BE2C (cell line): ENCODE measurements around the gene WDR37.
"Not testable (repeated sequence)": the region's sequence is repeated elsewhere in the genome, so short reads cannot be mapped to it uniquely, and the experiment has no call there.

Experiments
- DNase-seq: peaks from one replicate; pipeline ENCODE4 v3.0.0-alpha.2; 2020
- H3K27me3 ChIP-seq: fragments of 250-450 bp; sonication (Bioruptor Pico); 2 replicates; pipeline ENCODE4 v1.5.1; 2020; ENCODE audit warnings: mild to moderate bottlenecking
- H3K36me3 ChIP-seq: fragments of 250-450 bp; sonication (Bioruptor Pico); 2 replicates; pipeline ENCODE4 v1.5.1; 2020; ENCODE audit warnings: mild to moderate bottlenecking
- H3K4me1 ChIP-seq: fragments of 250-450 bp; sonication (Bioruptor Pico); 2 replicates; pipeline ENCODE4 v1.5.1; 2020
- H3K4me3 ChIP-seq: 2 replicates; pipeline ENCODE4 v1.5.1; 2011; ENCODE audit warnings: low read depth, low read length
- H3K9me3 ChIP-seq: fragments of 250-450 bp; sonication (Bioruptor Pico); 2 replicates; pipeline ENCODE4 v1.5.1; 2020
- TF ChIP-seq, protein P1 (sequence below): IDR thresholded peaks from 2 replicates; pipeline ENCODE4 v1.5.1; 2012; ENCODE audit warnings: mild to moderate bottlenecking, low read depth, low read length

Gene WDR37

DNA sequence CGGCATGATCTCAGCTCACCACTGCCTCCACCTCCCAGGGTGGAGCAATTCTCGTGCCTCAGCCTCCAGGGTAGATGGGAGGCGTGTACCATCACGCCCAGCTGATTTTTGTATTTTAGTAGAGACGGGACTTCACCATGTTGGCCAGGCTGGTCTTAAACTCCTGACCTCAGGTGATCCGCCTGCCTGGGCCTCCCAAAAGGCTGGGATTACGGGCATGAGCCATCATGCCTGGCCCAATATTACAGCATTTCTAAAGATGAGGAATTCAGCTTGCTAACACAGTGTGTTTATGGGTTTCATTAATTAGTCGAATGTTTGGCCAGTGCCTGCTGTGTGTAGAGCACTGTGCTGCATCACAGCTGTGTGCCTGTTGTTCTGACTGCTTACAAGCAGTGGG lies 3.7 kb downstream of the WDR37 start:
- H3K9me3 ChIP-seq, result no peaks in the 10 kb centered on the region
- no peaks in the 10 kb centered on the region for H3K4me1 ChIP-seq
- DNase-seq, result no peak
- TF ChIP-seq, protein P1, sequence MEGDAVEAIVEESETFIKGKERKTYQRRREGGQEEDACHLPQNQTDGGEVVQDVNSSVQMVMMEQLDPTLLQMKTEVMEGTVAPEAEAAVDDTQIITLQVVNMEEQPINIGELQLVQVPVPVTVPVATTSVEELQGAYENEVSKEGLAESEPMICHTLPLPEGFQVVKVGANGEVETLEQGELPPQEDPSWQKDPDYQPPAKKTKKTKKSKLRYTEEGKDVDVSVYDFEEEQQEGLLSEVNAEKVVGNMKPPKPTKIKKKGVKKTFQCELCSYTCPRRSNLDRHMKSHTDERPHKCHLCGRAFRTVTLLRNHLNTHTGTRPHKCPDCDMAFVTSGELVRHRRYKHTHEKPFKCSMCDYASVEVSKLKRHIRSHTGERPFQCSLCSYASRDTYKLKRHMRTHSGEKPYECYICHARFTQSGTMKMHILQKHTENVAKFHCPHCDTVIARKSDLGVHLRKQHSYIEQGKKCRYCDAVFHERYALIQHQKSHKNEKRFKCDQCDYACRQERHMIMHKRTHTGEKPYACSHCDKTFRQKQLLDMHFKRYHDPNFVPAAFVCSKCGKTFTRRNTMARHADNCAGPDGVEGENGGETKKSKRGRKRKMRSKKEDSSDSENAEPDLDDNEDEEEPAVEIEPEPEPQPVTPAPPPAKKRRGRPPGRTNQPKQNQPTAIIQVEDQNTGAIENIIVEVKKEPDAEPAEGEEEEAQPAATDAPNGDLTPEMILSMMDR, result no peak
- 0 out of 2 replicates have a peak, but pooled peaks cover 2% of the 10 kb centered on the region for H3K36me3 ChIP-seq
- no peak overlapping the region for H3K4me3 ChIP-seq
- no peaks in the 10 kb centered on the region for H3K27me3 ChIP-seq

DNA sequence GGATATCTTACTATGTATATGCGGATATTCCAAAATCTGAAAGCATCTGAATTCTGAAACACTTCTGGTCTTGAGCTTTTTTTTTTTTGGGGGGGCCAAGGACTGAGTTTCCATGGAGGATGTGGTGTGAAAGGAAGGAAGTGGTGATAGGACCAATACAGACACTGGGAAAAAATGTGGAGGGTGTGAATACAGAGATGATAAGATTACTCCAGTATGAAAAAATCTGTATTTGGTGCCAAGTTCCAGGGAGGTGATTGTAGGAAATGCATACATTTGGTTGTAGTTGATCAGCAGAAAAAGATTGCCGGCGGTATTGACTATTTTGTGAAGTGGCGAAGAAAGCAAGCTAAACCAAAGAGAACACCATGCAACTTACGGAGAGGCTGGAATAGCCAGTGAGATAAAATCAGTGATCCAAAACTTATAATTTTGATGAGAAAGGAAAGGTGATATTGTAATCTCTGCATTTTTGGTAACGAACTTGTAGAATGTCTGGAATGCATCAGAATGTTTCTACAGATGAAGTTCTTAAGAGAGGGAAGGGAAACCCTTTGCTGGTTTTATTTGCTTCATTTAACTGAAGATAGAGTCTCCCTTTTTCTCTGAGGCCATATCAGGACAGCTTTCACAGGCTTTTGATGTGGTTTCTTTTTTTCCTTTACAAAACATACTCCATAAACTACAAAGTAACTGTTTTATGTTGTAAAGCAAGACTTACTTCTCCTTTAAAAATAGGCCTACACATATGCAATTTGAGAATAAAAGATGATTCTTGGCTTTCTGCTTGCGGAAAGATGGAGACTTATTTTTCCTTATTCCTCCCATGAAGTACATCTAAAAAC lies 6.0 kb downstream of the WDR37 start:
- H3K9me3 ChIP-seq, result no peaks in the 10 kb centered on the region
- no peak for DNase-seq
- TF ChIP-seq, protein P1, result no peak
- H3K4me1 ChIP-seq, result no peaks in the 10 kb centered on the region
- H3K36me3 ChIP-seq, result no peaks in the 10 kb centered on the region
- H3K4me3 ChIP-seq, result no peak overlapping the region
- H3K27me3 ChIP-seq, result no peaks in the 10 kb centered on the region

DNA sequence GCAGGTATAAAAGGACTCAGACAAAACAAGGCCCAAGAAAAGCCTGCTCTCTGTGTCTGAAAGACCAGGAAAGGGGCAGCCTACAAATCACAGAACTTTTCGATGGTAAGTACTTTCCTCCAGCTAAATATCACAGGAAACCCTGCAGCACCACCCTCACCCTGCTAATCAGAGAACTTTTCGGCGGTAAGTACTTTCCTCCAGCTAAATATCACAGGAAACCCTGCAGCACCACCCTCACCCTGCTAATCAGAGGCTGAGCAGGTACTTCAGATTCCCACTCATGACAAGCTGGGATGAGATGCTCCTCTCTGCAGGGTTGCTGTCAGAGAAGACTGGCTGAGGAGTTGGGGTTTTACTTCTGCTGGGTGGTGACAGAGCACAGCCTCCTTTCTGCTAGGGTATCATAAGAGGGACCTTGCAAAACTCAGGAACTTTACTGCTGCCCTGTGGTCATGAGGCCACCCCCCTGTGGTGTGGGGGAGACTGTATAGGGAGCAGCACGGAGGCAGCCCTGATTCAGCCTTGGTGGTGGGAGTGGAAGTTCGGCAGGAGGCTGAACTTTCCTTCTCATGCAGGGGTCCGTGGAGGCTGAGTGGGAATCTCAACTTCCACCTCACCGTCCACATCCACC lies 7.2 kb downstream of the WDR37 start:
- H3K4me1 ChIP-seq, result no peaks in the 10 kb centered on the region
- TF ChIP-seq, protein P1, result no peak
- H3K27me3 ChIP-seq, result no peaks in the 10 kb centered on the region
- DNase-seq, result no peak
- H3K4me3 ChIP-seq, result no peak overlapping the region
- no peaks in the 10 kb centered on the region for H3K36me3 ChIP-seq
- no peaks in the 10 kb centered on the region for H3K9me3 ChIP-seq

DNA sequence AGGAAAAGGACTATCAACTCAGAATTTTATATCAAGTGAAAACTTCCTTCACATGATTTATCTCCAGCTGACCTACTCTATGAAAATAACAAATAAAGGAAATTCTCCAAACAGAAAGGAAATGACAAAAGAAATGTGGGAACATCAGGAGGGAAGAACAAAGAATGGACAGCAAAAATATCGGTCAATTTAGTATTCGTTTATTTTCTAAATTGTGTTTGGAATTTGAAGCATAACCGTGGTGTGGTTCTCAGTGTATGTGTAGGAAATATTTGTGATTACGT lies 8.7 kb downstream of the WDR37 start:
- TF ChIP-seq, protein P1, result no peak
- Histone ChIP-seq H3K36me3 (no peaks in the 10 kb centered on the region), H3K9me3 (no peaks in the 10 kb centered on the region), H3K4me3 (no peak overlapping the region), H3K27me3 (no peaks in the 10 kb centered on the region), H3K4me1 (no peaks in the 10 kb centered on the region)
- DNase-seq, result no peak

DNA sequence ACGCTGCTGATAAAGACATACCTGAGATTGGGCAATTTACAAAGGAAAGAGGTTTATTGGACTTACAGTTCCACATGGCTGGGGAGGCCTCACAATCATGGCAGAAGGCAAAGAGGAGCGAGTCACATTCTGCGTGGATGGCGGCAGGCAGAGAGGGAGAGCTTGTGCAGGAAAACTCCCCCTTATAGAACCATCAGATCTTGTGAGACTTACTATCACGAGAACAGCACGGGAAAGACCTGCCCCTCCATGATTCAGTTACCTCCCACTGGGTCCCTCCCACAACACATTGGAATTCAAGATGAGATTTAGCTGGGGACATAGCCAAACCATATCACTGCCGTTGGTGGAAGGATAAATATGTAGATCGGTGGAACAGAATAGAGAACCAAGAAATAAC lies 10.5 kb downstream of the WDR37 start:
- not testable (repeated sequence) for H3K4me1 ChIP-seq, H3K9me3 ChIP-seq, DNase-seq

DNA sequence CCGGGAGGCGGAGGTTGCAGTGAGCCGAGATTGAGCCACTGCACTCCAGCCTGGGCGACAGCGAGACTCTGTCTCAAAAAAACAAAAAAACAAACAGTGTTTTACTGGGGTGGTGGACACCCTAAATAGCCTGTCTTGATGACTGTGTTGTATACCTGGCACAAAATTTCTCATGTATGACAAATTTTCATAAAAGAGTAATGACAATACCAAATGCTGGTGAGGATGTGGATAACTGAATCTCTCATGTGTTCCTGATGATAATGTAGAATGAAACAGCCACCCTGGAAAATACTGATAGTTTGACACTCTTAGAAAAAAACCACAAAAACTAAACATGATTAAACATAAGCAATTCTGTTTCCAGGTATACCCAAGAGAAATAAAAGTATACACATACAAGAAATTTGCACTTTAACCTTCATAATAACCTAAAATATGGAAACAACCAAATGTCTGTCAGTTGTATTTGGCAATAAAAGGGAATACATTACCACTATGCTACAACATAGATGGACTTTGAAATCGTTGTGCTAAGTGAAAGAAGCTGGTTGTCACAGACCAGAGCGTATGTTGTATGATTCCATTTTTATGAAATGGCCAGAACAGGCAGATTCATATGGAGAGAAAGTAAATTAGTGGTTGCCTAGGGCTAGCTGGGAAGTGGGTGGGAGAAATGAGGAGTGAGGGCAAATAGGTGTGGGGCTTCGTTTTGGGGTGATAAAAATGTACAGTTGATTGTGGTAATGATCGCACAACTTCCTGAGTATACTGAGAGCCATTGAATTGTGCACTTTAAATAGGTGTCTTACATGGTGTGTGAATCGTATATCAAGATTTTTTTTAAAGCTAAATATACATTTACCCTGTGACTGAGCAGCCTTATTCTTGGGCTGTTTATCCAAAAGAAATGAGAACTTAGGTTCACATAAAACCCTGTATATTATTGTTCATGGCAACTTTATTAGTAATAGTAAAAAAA lies 12.5 kb downstream of the WDR37 start:
- Histone ChIP-seq H3K9me3 (no peaks in the 10 kb centered on the region), H3K4me1 (no peaks in the 10 kb centered on the region), H3K36me3 (no peaks in the 10 kb centered on the region), H3K4me3 (no peak overlapping the region), H3K27me3 (no peaks in the 10 kb centered on the region)
- TF ChIP-seq, protein P1, result no peak
- no peak for DNase-seq

More for the DNA sequence above, 10.5 kb downstream of the WDR37 start:
- not testable (repeated sequence) for H3K4me3 ChIP-seq, H3K36me3 ChIP-seq, H3K27me3 ChIP-seq
